Renal cortex interstitium (tissue), 11 donors: ENCODE measurements around the gene ODC1. TPM values are rescaled to one million over a fixed set of nuclear protein-coding genes. Genes with fewer than 3 reads are reported as not detected.
"Not testable (repeated sequence)": the region's sequence is repeated elsewhere in the genome, so short reads cannot be mapped to it uniquely, and the experiment has no call there.

ENCODE experiments used
- DNase-seq, 11 donors: peaks; one replicate each; pipeline ENCODE4 v3.0.0-alpha.2; 2013; ENCODE audit warnings: low read depth in 9 of 11, low spot score in 4 of 11; ENCODE audit errors: extremely low read depth in 1 of 11
- polyA plus RNA-seq, 3 donors: library from polyadenylated mRNA; unstranded; fragments of 120-200 nt; gene quantifications; one replicate each; pipeline ENCODE4 v1.2.1, GENCODE V29; 2013; ENCODE audit not compliant: insufficient read length in 3 of 3

The ODC1 gene
- polyA plus RNA-seq, 3 donors = 395 to 463 (median 445) TPM

DNA sequence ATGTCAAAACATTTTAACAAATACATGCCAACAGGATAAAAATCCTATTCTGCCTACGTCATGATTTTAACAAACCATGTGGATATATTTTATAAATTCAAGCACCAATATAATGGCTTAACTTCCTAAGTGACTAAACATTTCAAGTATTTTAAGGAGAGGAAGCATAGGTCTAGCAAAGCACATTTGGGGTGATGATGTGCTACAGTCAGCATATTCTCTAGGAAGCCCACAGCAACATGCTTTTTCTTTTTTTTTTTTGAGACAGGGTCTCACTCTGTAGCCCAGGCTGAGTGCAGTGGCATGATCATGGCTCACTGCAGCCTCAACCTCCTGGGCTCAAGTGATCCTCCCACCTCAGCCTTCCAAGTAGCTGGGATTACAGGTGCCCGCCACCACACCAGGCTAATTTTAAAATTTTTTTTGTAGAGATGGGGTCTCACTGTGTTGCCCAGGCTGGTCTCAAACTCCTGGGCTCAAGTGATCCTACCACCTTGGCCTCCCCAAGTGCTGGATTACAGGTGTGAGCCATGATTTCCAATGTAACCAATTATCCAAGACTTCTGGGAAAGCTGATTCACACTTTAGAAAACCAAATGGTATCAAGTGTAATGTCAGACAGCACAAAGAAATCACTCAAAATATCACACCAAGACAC lies 5.5 kb downstream of the ODC1 start:
- DNase-seq = not testable (repeated sequence)

DNA sequence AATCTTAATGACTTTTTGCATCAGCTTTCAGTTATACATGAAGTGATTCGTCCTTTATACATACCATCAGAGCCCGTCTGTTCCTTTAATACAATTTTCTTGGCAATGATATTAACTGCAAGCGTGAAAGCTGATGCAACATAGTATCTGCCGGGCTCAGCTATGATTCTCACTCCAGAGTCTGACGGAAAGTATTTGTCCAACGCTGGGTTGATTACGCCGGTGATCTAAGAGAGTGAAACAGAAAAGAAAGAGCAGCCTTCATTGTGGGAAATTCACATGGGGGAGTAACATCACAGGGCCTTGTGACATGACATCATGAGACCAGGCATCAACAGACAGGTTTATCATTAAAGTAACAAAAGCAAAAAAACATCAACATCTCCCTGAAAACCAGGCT lies 6.2 kb downstream of the ODC1 start:
- no peak for DNase-seq

- no peak for DNase-seq
These were observed 7.4 kb downstream of the ODC1 start for GRCh38 chr2:10440736-10441135.

DNA sequence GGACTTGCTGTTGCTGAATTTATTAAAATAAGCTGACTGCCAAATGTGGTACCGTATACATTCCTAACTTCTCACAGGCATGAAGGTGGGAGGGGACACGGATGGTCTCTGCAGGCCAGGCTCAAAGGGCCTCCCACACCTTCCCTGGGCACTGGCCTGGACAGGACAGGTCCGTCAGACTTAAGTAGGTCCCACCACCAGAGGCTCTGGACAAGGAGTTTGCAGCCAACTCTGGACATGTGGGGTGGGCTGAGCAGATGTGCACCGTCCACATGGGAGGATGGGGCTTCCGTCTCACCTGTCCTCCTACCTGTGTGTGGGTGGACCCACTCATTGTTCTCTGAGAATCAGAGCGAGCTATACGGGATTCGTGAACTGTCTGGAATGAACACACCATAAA lies 8.2 kb downstream of the ODC1 start:
- DNase-seq = no peak

GRCh38 chr2:10439185-10439879 lies 8.8 kb downstream of the ODC1 start:
- no peak for DNase-seq

DNA sequence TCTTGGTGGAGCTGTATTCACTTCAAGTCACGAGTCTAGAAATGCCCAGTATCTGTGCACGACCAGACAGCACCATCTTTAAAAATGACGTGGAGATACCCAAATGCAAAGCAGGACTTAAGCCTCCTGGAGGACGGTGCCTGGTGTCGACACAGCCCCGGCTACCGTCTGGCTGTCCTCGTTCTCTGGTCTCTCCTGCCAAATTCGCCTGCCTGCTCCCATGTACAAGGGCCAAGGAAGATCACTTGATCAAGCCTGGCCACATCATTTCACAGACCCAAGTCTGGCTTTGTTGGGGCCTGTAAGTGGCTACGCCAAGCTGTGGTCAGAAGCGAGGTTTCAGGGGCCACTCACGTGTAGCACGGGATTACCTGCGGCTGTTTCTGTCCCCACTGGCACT lies 9.4 kb downstream of the ODC1 start:
- DNase-seq = no peak

DNA sequence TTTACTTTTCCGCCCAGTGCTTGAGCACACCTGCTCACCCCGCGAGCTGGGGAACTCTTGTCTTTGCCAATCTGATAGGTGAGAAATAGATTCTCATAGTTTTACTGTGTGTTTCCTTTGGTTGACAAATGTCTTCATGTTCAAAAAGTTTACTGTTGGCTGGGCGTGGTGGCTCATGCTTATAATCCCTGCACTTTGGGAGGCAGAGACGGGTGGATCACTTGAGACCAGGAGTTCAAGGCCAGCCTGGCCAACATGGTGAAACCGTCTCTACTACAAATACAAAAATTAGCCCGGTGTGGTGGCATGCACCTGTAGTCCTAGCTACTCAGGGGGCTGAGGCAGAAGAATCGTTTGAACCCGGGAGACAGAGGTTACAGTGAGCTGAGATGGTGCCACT lies 10.3 kb downstream of the ODC1 start:
- DNase-seq = no peak

DNA sequence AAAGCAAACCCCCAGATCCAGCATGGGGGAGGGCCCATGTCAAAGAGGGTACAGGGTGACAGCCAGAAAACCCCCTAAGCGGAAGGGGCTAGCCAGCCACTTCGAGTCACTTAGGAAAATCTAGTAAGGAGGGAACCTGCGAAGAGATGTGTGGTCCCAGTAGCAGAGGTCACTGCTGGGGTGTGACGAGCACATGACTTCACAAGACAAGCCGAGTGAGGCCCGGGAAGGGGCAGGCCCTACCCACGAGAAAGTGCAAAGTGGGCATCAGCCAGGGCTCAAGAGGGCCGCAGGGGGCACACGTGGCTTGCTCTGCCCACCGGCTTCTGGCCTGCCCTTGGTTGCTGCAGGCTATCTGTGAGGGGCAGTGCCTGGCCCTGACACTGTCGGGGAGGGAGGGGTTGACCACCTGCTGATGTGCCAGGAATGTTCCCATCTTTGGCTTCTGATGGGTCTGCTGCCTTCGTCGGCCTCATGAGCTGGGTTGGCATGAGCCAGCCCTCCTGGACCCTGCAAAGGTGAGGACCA lies 11.5 kb downstream of the ODC1 start:
- DNase-seq = no peak

DNA sequence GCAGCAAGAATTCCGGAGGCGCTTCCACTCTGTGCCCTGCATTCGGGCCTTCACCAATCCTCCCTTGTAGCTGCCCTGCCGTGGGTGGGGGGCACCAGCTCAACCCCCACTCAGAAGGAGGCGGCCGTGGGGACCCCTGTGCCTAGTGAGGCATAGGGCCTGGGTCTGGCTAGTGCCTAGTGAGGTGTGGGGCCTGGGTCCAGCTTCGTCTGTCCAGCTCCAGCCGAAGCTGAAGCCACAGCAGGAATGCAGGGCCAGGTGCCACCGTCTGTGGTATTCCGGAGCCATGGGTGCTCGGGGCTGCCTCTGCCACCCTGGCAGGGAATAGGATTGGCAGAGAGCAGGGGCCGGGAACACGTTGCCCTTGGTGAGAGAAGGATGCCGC lies 12.3 kb downstream of the ODC1 start:
- no peak for DNase-seq

DNA sequence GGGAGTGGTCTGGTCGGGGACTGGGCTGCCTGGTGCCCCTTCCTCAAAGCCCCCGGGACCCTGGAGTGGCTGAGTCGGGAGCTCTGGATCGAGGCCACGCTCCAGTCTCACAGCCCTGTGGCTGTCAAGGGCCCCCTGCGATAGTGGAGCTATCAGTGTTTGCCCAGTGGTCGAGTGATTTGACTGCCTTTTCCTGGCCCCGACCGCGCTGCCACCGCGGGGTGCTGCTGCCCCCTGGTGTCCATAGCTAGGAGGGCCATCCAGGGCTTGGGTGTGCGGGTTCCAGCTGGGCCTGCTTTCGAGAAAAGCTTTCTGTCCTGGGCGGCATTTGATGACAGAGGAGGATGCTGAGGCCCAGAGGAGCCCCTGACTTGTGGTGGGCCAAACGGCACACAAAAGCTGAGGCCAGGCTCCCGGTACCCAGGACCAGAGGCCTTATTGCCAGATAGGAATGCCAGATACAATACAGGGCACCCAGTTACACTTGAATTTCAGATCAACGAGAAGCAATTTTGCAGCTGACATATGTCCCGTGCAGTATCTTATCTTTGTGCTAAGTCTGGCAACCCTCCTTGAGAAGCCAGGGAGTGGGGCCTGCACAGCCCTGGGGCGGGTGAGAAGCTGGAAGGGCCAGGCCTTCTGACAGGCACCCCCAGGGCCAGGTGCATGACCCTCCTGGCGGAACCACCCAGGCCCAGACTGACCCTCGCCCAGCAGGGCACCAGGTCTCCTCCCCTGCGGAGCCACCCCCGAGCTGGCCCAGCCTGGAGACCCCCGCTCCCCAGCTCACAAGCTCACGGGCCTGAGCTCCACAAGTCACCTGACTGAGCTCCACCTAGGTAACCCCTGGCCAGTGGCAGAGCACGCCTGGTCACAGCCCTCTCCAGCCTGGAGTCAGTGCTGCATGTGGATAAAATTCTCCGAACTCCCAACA lies 13.0 kb downstream of the ODC1 start:
- DNase-seq = peak in 3 of 11 donors; percentile 56 to 69 (median 62)

- DNase-seq = no peak
These were observed 13.9 kb downstream of the ODC1 start for GRCh38 chr2:10433947-10434885.

- no peak for DNase-seq
These were observed 14.7 kb downstream of the ODC1 start for GRCh38 chr2:10433264-10433946.

GRCh38 chr2:10432311-10433181 lies 15.6 kb downstream of the ODC1 start:
- no peak for DNase-seq

DNA sequence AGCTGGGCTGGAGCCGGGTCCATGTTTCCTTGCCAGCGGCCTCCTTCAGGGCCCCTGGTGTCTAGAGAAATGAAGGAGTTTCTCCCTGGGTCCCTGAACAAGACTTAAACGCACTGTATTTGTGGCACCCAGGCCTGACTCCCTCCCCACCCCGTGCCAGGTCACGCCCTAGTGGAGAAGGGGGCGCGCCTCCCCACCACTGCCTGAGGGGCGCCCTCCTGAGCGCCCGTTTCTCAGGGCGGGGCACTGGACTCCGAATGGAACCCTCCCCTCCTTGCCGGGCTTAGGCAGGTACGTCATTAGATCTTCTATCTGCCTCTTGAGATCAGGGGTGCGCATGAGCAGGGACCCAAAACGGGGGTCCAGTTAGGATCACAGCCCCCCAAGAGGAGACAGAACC lies 16.3 kb downstream of the ODC1 start:
- no peak for DNase-seq

- no peak for DNase-seq
These were observed 17.1 kb downstream of the ODC1 start for GRCh38 chr2:10430886-10431622.

GRCh38 chr2:10428924-10429323 lies 19.2 kb downstream of the ODC1 start:
- no peak for DNase-seq

- DNase-seq = no peak
These were observed 19.8 kb downstream of the ODC1 start for GRCh38 chr2:10428355-10428754.
